Measurements from ENCODE around the gene GNPTG. TPM values are rescaled to one million over a fixed set of nuclear protein-coding genes. Genes with fewer than 3 reads are reported as not detected.
A peak's percentile ranks its signal among the peaks of the same experiment; 100 is the strongest.

GNPTG gene
- total and polyA plus RNA-seq, 2 donors (not counting 1 experiment from before 2014, with no cell fraction given), result 76.0 to 109 TPM

DNA sequence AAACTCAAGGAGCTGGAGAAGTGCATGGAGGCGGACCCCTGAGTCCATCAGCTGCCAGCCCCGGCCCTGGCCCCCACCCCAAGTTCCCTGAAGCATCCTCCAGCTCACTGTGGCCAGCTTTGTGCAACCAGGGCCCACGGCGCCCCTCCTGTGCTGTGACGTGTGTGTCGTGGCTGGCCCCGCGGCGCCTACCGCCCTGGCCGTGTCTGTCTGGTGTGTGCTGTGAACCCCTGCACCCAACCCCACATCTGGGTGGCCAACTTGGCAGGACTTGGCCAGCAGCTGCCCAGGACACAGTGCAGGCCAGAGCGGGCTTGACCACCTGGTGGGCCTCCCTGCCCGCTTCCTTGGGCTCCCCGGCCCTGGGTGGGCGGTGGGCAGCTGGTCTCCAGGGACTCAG, 3.3 kb upstream of the GNPTG start:
- peaks cover 30% of the 10 kb centered on the region for H3K79me2 ChIP-seq (ENCODE audit: control insufficient read depth, insufficient read depth, low read length)
- H3K27ac ChIP-seq (ENCODE audit: low read length in 2 of 2), result no peak overlapping the region
- TF ChIP-seq EZH2 (IDR thresholded peaks at IDR 0.05; ENCODE audit: borderline replicate concordance, insufficient read depth, low read depth, low read length, poor library complexity, severe bottlenecking), result no peak
- TF ChIP-seq, protein P1, sequence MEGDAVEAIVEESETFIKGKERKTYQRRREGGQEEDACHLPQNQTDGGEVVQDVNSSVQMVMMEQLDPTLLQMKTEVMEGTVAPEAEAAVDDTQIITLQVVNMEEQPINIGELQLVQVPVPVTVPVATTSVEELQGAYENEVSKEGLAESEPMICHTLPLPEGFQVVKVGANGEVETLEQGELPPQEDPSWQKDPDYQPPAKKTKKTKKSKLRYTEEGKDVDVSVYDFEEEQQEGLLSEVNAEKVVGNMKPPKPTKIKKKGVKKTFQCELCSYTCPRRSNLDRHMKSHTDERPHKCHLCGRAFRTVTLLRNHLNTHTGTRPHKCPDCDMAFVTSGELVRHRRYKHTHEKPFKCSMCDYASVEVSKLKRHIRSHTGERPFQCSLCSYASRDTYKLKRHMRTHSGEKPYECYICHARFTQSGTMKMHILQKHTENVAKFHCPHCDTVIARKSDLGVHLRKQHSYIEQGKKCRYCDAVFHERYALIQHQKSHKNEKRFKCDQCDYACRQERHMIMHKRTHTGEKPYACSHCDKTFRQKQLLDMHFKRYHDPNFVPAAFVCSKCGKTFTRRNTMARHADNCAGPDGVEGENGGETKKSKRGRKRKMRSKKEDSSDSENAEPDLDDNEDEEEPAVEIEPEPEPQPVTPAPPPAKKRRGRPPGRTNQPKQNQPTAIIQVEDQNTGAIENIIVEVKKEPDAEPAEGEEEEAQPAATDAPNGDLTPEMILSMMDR (IDR thresholded peaks at IDR 0.05), result no peak
- peaks cover 0 to 27% of the 10 kb centered on the region in 2 experiments for H3K36me3 ChIP-seq (replicated peaks in 1 of 2; ENCODE audit: control extremely low read depth in 1 of 2, control insufficient read depth in 1 of 2, extremely low read depth in 1 of 2, insufficient read depth in 2 of 2, low read length in 1 of 2)
- Mint-ChIP-seq H3K4me3 (peak overlapping the region; percentile 26), H3K27me3 (no peaks in the 10 kb centered on the region), H3K9me3 (ENCODE audit: insufficient read depth) (no peaks in the 10 kb centered on the region), H3K27ac (no peak overlapping the region), H3K4me1 (peaks cover 30% of the 10 kb centered on the region)
- ATAC-seq (ENCODE audit: low read depth) (no peak), DNase-seq (no peak)
- H3K4me1 ChIP-seq (ENCODE audit: control insufficient read depth in 2 of 2, insufficient read depth in 2 of 2, low read length in 2 of 2), result peaks cover 19 to 26% of the 10 kb centered on the region in 2 donors
- H3K9ac ChIP-seq (ENCODE audit: low read length), result no peak overlapping the region
- no peaks in the 10 kb centered on the region for H3K9me3 ChIP-seq (ENCODE audit: control extremely low read depth in 1 of 3, control insufficient read depth in 2 of 3, insufficient read depth in 1 of 3, low read length in 2 of 3)
- H3K27me3 ChIP-seq (replicated peaks in 1 of 4; ENCODE audit: control extremely low read depth in 1 of 4, control insufficient read depth in 3 of 4, insufficient read depth in 4 of 4, low read length in 3 of 4), result no peaks in the 10 kb centered on the region
- no peak overlapping the region for H3K4me2 ChIP-seq (replicated peaks; ENCODE audit: low read depth, low read length, poor library complexity, severe bottlenecking)
- no peak overlapping the region for H2AFZ ChIP-seq (ENCODE audit: insufficient read depth, low read depth, low read length, poor library complexity, severe bottlenecking)
- POLR2A ChIA-PET, result interaction anchor here (1.1 kb wide), 1 partner anchor 39 kb away, joined by 4 read pairs; the partner anchor contains the start of gene UBE2I
- 94% methylated on average over 15 of the region's 15 CpGs for WGBS (ENCODE audit: insufficient coverage)
- intact Hi-C loops (cut with micrococcal nuclease), result loop anchor here (10.0 kb wide), 1 partner anchor 266 kb away; the partner anchor contains the start of genes CRAMP1 and IFT140
- peaks cover 36% of the 10 kb centered on the region for H4K20me1 ChIP-seq (ENCODE audit: control insufficient read depth, insufficient read depth, low read length, poor library complexity, severe bottlenecking)
- H3K4me3 ChIP-seq (ENCODE audit: control extremely low read depth in 1 of 5, extremely low read depth in 1 of 5, insufficient read depth in 1 of 5, low read depth in 2 of 5, low read length in 4 of 5), result no peak overlapping the region
- CTCF ChIA-PET, result interaction anchor here (0.9 kb wide), 1 partner anchor 11 kb away, joined by 3 read pairs; no protein-coding TSS in a partner anchor

- POLR2A ChIA-PET, result no interaction called here
- peaks cover 0 to 27% of the 10 kb centered on the region in 2 experiments for H3K36me3 ChIP-seq (replicated peaks in 1 of 2; ENCODE audit: control extremely low read depth in 1 of 2, control insufficient read depth in 1 of 2, extremely low read depth in 1 of 2, insufficient read depth in 2 of 2, low read length in 1 of 2)
- peak overlapping the region; percentile 26 for H3K4me3 Mint-ChIP-seq
- intact Hi-C loops (cut with micrococcal nuclease), result loop anchor here (10.0 kb wide), 1 partner anchor 266 kb away; the partner anchor contains the start of genes CRAMP1 and IFT140
- H2AFZ ChIP-seq (ENCODE audit: insufficient read depth, low read depth, low read length, poor library complexity, severe bottlenecking), result no peak overlapping the region
- H3K27ac ChIP-seq (ENCODE audit: low read length in 2 of 2), result no peak overlapping the region
- CTCF ChIA-PET, result interaction anchor here (0.9 kb wide), 1 partner anchor 11 kb away, joined by 3 read pairs; no protein-coding TSS in a partner anchor
- no peak overlapping the region for H3K4me3 ChIP-seq (ENCODE audit: control extremely low read depth in 1 of 5, extremely low read depth in 1 of 5, insufficient read depth in 1 of 5, low read depth in 2 of 5, low read length in 4 of 5)
- 95% methylated on average over 14 of the region's 14 CpGs for WGBS (ENCODE audit: insufficient coverage)
- H3K27ac Mint-ChIP-seq, result peak overlapping the region; percentile 41
- H3K4me2 ChIP-seq (replicated peaks; ENCODE audit: low read depth, low read length, poor library complexity, severe bottlenecking), result no peak overlapping the region
- H3K27me3 ChIP-seq (replicated peaks in 1 of 4; ENCODE audit: control extremely low read depth in 1 of 4, control insufficient read depth in 3 of 4, insufficient read depth in 4 of 4, low read length in 3 of 4), result no peaks in the 10 kb centered on the region
- H3K4me1 ChIP-seq (ENCODE audit: control insufficient read depth in 2 of 2, insufficient read depth in 2 of 2, low read length in 2 of 2), result peaks cover 17 to 21% of the 10 kb centered on the region in 2 donors
- ATAC-seq (ENCODE audit: low read depth), result no peak
- H3K9me3 Mint-ChIP-seq (ENCODE audit: insufficient read depth), result no peaks in the 10 kb centered on the region
- TF ChIP-seq, protein P1 (IDR thresholded peaks at IDR 0.05), result no peak
- TF ChIP-seq EZH2 (IDR thresholded peaks at IDR 0.05; ENCODE audit: borderline replicate concordance, insufficient read depth, low read depth, low read length, poor library complexity, severe bottlenecking), result no peak
- H4K20me1 ChIP-seq (ENCODE audit: control insufficient read depth, insufficient read depth, low read length, poor library complexity, severe bottlenecking), result peaks cover 36% of the 10 kb centered on the region
- H3K9ac ChIP-seq (ENCODE audit: low read length), result no peak overlapping the region
- H3K79me2 ChIP-seq (ENCODE audit: control insufficient read depth, insufficient read depth, low read length), result peaks cover 35% of the 10 kb centered on the region
- no peak for DNase-seq
- H3K27me3 Mint-ChIP-seq, result no peaks in the 10 kb centered on the region
- H3K9me3 ChIP-seq (ENCODE audit: control extremely low read depth in 1 of 3, control insufficient read depth in 2 of 3, insufficient read depth in 1 of 3, low read length in 2 of 3), result no peaks in the 10 kb centered on the region
- peaks cover 34% of the 10 kb centered on the region for H3K4me1 Mint-ChIP-seq
These were observed 2.8 kb upstream of the GNPTG start for GRCh38 chr16:1348926-1349325.
